Loucy (cell line): ENCODE measurements around the gene SART3.

Source experiments
- H2AFZ ChIP-seq: fragments of 200-600 bp; sonication (generic); 2 replicates; pipeline ENCODE4 v1.6.0; 2016; ENCODE audit warnings: antibody characterized with exemption, mild to moderate bottlenecking, low read length, moderate library complexity
- H3F3A ChIP-seq: fragments of 200-600 bp; 2 replicates; pipeline ENCODE4 v1.6.0; 2016; ENCODE audit warnings: antibody characterized with exemption, low read depth, mild to moderate bottlenecking
- H3K27me3 ChIP-seq: fragments of 200-600 bp; sonication (generic); 2 replicates; pipeline ENCODE4 v1.6.1; 2014; ENCODE audit warnings: low read length, mild to moderate bottlenecking; ENCODE audit not compliant: insufficient read depth, poor library complexity, severe bottlenecking
- H3K36me3 ChIP-seq: fragments of 200-600 bp; sonication (generic); 2 replicates; pipeline ENCODE4 v1.6.1; 2016; ENCODE audit warnings: low read length; ENCODE audit not compliant: insufficient read depth
- H3K4me1 ChIP-seq: fragments of 200-600 bp; sonication (generic); 2 replicates; pipeline ENCODE4 v1.5.1; 2014; ENCODE audit warnings: low read length, mild to moderate bottlenecking; ENCODE audit not compliant: insufficient read depth, poor library complexity, severe bottlenecking
- H3K4me2 ChIP-seq: fragments of 200-600 bp; sonication (generic); 2 replicates; pipeline ENCODE4 v1.6.0; 2014; ENCODE audit warnings: antibody characterized with exemption, low read length, low read depth, mild to moderate bottlenecking; ENCODE audit not compliant: poor library complexity, severe bottlenecking
- H3K4me3 ChIP-seq: fragments of 200-600 bp; sonication (generic); 2 replicates; pipeline ENCODE4 v1.5.1; 2014; ENCODE audit warnings: low read length, mild to moderate bottlenecking, mixed read lengths; ENCODE audit not compliant: poor library complexity, severe bottlenecking
- H3K79me2 ChIP-seq: fragments of 200-600 bp; sonication (generic); 2 replicates; pipeline ENCODE4 v1.6.1; 2014; ENCODE audit warnings: low read length; ENCODE audit not compliant: insufficient read depth
- H3K9ac ChIP-seq: fragments of 200-600 bp; sonication (generic); 2 replicates; pipeline ENCODE4 v1.6.0; 2014; ENCODE audit warnings: mild to moderate bottlenecking, low read depth, low read length, moderate library complexity; ENCODE audit not compliant: poor library complexity, severe bottlenecking
- H3K9me2 ChIP-seq: fragments of 200-600 bp; sonication (generic); replicated peaks from 2 replicates; pipeline ENCODE4 v1.6.1; 2016; ENCODE audit warnings: low read depth, low read length, mixed read lengths
- H3K9me3 ChIP-seq: fragments of 200-600 bp; sonication (generic); 2 replicates; pipeline ENCODE4 v1.6.1; 2014; ENCODE audit warnings: mild to moderate bottlenecking, antibody characterized with exemption, low read length, low read depth; ENCODE audit not compliant: insufficient read depth
- H4K20me1 ChIP-seq: fragments of 200-600 bp; sonication (generic); 2 replicates; pipeline ENCODE4 v1.6.0; 2014; ENCODE audit warnings: antibody characterized with exemption, low read length, mild to moderate bottlenecking; ENCODE audit not compliant: insufficient read depth, poor library complexity, severe bottlenecking
- EZH2phosphoT487 ChIP-seq: fragments of 200-600 bp; IDR thresholded peaks from 2 replicates; pipeline ENCODE4 v1.6.1; 2018; ENCODE audit warnings: antibody characterized with exemption, mild to moderate bottlenecking, moderate library complexity, borderline replicate concordance
- TF ChIP-seq, protein P1 (sequence below): fragments of 200-600 bp; sonication (generic); conservative IDR thresholded peaks from 2 replicates; pipeline ENCODE4 v1.5.1; 2014; ENCODE audit warnings: mild to moderate bottlenecking, antibody characterized with exemption, low read length

Gene SART3

DNA sequence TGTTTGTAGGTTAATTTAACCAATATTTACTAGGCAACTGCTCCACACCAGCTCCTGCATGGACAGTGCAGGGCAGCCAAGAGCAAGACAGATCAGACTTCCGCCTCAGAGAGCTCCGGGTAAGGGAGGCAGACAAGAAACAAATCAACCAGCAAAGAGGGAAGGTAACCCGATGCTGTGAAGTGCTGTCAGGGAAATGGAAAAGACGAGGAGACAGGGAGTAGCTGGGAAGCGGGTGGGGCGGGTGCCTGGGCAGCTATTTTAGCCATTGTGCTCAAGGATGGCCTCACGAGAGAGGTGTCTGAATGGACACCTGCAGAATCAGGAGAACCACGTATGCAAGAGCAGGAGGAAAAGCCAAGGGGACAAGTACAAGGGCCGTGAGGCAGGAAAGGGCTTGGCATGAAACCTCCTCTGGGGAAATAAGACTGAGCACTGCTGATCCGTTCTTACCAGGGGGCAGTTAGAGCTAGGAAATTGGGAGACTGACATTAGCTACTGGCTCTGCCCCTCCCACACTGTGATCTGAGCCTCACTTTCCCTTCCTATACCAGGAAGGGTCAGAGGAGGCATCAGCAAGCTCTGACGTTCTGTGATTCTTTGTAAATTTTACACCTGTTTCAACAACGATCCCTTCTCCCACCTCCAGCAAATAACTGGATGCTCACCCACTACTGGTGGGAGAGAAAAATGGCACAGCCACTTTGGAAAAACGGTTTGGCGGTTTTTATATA, 43.4 kb upstream of the SART3 start:
- H3K4me3 ChIP-seq: no peak overlapping the region
- no peak overlapping the region for H2AFZ ChIP-seq
- H3K9me3 ChIP-seq: no peaks in the 10 kb centered on the region
- H3K36me3 ChIP-seq: no peaks in the 10 kb centered on the region
- no peaks in the 10 kb centered on the region for H3F3A ChIP-seq
- H3K4me2 ChIP-seq: no peak overlapping the region
- H3K9ac ChIP-seq: no peak overlapping the region
- H3K79me2 ChIP-seq: no peaks in the 10 kb centered on the region
- no peaks in the 10 kb centered on the region for H3K9me2 ChIP-seq
- TF ChIP-seq EZH2phosphoT487: no peak
- TF ChIP-seq, protein P1, sequence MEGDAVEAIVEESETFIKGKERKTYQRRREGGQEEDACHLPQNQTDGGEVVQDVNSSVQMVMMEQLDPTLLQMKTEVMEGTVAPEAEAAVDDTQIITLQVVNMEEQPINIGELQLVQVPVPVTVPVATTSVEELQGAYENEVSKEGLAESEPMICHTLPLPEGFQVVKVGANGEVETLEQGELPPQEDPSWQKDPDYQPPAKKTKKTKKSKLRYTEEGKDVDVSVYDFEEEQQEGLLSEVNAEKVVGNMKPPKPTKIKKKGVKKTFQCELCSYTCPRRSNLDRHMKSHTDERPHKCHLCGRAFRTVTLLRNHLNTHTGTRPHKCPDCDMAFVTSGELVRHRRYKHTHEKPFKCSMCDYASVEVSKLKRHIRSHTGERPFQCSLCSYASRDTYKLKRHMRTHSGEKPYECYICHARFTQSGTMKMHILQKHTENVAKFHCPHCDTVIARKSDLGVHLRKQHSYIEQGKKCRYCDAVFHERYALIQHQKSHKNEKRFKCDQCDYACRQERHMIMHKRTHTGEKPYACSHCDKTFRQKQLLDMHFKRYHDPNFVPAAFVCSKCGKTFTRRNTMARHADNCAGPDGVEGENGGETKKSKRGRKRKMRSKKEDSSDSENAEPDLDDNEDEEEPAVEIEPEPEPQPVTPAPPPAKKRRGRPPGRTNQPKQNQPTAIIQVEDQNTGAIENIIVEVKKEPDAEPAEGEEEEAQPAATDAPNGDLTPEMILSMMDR: no peak
- no peaks in the 10 kb centered on the region for H4K20me1 ChIP-seq
- no peaks in the 10 kb centered on the region for H3K4me1 ChIP-seq
- H3K27me3 ChIP-seq: no peaks in the 10 kb centered on the region

GRCh38 chr12:108603743-108604142, 42.8 kb upstream of the SART3 start:
- no peaks in the 10 kb centered on the region for H3F3A ChIP-seq
- no peaks in the 10 kb centered on the region for H3K79me2 ChIP-seq
- no peaks in the 10 kb centered on the region for H3K9me3 ChIP-seq
- no peaks in the 10 kb centered on the region for H3K9me2 ChIP-seq
- H2AFZ ChIP-seq: no peak overlapping the region
- no peak overlapping the region for H3K9ac ChIP-seq
- TF ChIP-seq, protein P1: no peak
- TF ChIP-seq EZH2phosphoT487: no peak
- no peaks in the 10 kb centered on the region for H3K36me3 ChIP-seq
- no peaks in the 10 kb centered on the region for H3K27me3 ChIP-seq
- H3K4me3 ChIP-seq: no peak overlapping the region
- no peak overlapping the region for H3K4me2 ChIP-seq
- no peaks in the 10 kb centered on the region for H3K4me1 ChIP-seq
- H4K20me1 ChIP-seq: no peaks in the 10 kb centered on the region

DNA sequence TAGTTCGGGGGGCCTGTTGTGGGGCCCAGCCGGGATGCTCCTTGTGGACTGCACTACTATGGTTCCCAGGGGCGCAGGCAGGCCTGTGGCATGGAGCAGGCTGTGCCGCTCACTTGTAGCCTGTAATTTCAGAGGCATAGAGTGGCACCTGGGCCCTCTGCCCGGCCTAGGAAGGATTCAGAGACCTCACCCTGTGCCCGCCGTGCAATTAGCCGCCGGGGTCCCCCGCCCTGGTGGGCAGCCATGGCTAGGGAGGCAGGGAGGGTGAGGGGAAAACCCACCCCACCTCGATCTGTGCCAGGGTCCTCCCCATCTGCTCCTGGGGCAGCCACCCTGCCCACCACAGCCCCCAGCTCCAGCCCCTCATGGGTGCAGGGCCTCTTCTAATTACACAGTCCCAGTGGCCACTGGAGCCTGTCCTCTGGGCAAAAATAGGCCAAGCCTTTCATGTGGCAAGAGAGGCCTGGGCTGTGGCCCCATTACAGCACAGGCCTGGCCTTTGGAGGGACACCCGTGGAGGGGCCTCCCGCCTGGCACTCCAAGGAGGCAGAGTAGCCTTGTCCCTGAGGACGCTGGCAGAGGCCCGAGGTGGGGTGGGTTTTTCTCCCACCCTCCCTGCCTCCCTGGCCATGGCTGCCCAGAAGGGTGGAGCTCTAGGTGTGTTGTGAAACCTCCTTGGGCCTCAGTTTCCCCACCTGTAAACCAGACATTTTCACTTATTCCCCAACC, 42.2 kb upstream of the SART3 start:
- H2AFZ ChIP-seq: no peak overlapping the region
- H3K9me2 ChIP-seq: no peaks in the 10 kb centered on the region
- H3K9me3 ChIP-seq: no peaks in the 10 kb centered on the region
- H3K27me3 ChIP-seq: no peaks in the 10 kb centered on the region
- H3K79me2 ChIP-seq: no peaks in the 10 kb centered on the region
- no peaks in the 10 kb centered on the region for H4K20me1 ChIP-seq
- no peak overlapping the region for H3K9ac ChIP-seq
- no peaks in the 10 kb centered on the region for H3K4me1 ChIP-seq
- no peaks in the 10 kb centered on the region for H3F3A ChIP-seq
- no peak for TF ChIP-seq EZH2phosphoT487
- TF ChIP-seq, protein P1: no peak
- no peaks in the 10 kb centered on the region for H3K36me3 ChIP-seq
- no peak overlapping the region for H3K4me3 ChIP-seq
- H3K4me2 ChIP-seq: no peak overlapping the region
